Left ventricle myocardium superior (tissue), 1 donor: ENCODE results near the gene LRRFIP1. TPM values are rescaled to one million over a fixed set of nuclear protein-coding genes. Genes with fewer than 3 reads are reported as not detected.

ENCODE experiments used
- ATAC-seq: fragments of 200-7000 bp; cut with Tn5 transposase; one replicate; pipeline ENCODE4 v1.9.1; 2020; ENCODE audit warnings: mild to moderate bottlenecking, moderate library complexity
- DNase-seq: peaks from one replicate; pipeline ENCODE4 v3.0.0-alpha.2; 2020
- intact Hi-C: fragments of 100-400 bp; cut with micrococcal nuclease; formaldehyde crosslinking; loops from one replicate; pipeline ENCODE4 v1.11.0; 2022
- total RNA-seq: library from RNA; stranded (reverse); fragmentation: NEBNext Ultra II Directional; extraction: Animal tissue kit (Norgen Biotek cat#: 25700); gene quantifications from one replicate; pipeline ENCODE4 v1.2.1, GENCODE V29; 2021
- donor health status: DM: no; HTN: yes; CAD: no; lungs with severe emphysema.

Gene LRRFIP1
- total RNA-seq, 1 donor from 2014 or later: 101 TPM

GRCh38 chr2:237692601-237693290 is 65.4 kb downstream of the LRRFIP1 start:
- intact Hi-C loops: no loop called here
- no peak for ATAC-seq

GRCh38 chr2:237693291-237693994 is 66.1 kb downstream of the LRRFIP1 start:
- no peak for ATAC-seq
- intact Hi-C loops: no loop called here

More at GRCh38 chr2:237692601-237693290, 65.4 kb downstream of the LRRFIP1 start:
- DNase-seq: peak; percentile 49

GRCh38 chr2:237694415-237695194 is 67.2 kb downstream of the LRRFIP1 start:
- ATAC-seq (peak; percentile 0), DNase-seq (no peak)
- intact Hi-C loops: no loop called here

More at GRCh38 chr2:237693291-237693994, 66.1 kb downstream of the LRRFIP1 start:
- DNase-seq: no peak

GRCh38 chr2:237695201-237695780 is 67.9 kb downstream of the LRRFIP1 start:
- DNase-seq (no peak), ATAC-seq (no peak)
- intact Hi-C loops: no loop called here

- peak; percentile 56 for DNase-seq
- intact Hi-C loops: no loop called here
- ATAC-seq: peak; percentile 10
These were observed 69.1 kb downstream of the LRRFIP1 start for GRCh38 chr2:237696461-237696860.

DNA sequence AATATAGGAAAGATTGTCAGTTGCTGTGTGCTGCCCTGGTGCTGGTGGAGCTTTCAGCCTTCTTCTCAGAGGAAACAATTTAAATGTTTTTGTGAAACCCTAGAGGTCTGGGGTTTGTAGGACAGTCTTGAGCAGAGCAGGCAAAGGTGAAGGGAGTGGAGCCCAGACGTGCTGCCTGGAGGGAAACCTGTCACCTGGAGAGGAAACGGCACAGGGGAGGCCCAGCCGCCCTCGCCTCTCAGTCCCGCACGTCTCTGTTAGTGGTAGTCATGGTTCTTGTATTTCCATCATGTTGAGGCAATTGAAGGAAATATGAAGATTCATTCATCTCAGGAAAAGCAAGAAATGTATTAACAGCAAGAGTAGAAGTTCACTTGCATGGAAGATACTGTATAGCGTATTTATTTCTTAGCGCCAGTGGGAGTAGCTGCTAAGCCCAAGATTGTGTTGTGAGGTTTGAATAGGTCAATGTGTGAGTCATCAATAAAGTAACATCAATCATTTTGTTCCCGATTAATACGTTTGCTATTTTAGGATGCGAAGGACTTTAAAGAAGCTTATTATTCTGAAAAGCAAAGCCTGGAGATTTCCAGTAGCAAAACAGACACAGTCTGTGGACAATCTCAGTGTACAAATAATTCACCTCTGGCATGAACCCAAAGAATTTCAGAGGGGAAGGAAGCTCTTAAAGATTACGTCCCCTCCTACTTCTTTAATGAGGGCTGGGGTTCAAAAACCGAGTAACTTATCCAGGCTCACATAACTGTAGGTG is 70.4 kb downstream of the LRRFIP1 start:
- DNase-seq (no peak), ATAC-seq (no peak)
- intact Hi-C loops: no loop called here

GRCh38 chr2:237698358-237698694 is 70.9 kb downstream of the LRRFIP1 start:
- intact Hi-C loops: no loop called here
- ATAC-seq (no peak), DNase-seq (no peak)

DNA sequence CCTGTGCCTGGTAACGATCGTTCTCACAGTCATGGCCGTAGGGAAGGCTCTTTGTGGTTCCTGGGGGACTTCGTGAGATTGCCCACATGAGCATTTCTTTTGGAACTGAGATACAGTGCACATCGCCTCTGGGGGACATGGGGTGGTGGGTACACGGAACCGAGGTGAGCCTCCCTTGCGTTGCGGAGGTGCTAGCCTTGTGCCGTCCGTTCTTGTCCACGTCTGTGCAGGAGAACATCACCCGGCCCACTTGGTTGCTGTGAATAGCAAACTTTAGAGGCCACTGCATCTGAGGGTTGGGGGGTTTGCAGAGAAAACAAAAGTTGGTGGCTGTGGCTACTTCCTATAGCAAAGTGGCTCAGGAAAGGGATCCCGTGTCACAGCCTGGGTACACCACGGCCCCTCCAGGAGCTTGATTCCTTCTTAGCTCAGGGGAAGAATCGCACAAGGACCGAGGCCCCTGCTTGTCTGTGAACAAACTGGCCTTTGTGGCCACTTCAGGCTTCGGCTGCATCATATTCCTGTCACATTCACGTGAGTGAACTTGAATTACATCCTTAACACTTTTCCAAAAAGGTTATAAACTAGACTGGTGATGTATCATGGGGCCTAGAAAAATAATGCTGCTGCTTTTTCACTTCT is 72.6 kb downstream of the LRRFIP1 start:
- no peak for DNase-seq
- intact Hi-C loops: no loop called here
- ATAC-seq: no peak

GRCh38 chr2:237700512-237701032 is 73.2 kb downstream of the LRRFIP1 start:
- peak; percentile 62 for ATAC-seq
- peak; percentile 84 for DNase-seq
- intact Hi-C loops: no loop called here

DNA sequence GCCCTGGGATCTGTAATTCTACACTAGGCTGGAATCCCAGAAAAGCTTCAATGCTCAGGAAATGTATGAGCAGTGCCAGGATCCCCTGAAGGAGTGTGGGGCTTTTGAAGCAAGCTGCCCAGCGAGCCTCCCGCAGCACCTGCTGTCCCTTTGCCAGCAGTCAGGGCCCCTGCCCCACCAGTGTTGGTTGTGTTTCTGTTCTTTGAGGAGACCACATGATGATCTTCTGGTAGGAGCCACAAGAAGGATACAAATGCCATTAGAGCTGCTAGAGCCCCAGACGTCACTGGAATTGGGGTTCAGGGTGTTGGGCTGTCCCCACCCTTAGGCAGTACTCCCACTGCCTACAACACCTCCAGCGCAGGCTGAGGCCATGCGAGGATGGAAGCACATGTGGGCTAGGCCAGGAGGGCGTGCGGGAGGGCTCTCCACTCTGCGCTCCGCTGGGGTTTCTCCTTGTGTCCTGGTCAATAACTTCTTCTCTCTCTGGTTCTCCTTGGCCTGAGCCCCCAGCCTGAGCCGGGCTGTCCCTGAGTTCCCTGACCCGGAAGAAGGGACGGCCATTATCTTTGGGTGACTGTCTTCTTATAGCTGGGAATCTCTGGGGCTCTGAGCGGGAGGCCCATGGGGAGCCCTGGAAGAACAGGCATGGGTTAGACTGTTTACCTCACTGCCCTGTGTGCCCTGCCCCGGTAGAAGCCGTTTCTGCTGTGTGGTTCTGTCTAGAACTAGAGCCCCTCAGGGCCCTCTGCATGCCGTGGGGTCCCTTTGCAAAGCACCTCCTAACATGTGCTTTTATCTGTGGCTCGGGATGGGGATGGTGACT is 73.9 kb downstream of the LRRFIP1 start:
- no peak for ATAC-seq
- intact Hi-C loops: no loop called here
- no peak for DNase-seq

- intact Hi-C loops: no loop called here
- DNase-seq (no peak), ATAC-seq (no peak)
These were observed 74.5 kb downstream of the LRRFIP1 start for GRCh38 chr2:237701859-237702390.

DNA sequence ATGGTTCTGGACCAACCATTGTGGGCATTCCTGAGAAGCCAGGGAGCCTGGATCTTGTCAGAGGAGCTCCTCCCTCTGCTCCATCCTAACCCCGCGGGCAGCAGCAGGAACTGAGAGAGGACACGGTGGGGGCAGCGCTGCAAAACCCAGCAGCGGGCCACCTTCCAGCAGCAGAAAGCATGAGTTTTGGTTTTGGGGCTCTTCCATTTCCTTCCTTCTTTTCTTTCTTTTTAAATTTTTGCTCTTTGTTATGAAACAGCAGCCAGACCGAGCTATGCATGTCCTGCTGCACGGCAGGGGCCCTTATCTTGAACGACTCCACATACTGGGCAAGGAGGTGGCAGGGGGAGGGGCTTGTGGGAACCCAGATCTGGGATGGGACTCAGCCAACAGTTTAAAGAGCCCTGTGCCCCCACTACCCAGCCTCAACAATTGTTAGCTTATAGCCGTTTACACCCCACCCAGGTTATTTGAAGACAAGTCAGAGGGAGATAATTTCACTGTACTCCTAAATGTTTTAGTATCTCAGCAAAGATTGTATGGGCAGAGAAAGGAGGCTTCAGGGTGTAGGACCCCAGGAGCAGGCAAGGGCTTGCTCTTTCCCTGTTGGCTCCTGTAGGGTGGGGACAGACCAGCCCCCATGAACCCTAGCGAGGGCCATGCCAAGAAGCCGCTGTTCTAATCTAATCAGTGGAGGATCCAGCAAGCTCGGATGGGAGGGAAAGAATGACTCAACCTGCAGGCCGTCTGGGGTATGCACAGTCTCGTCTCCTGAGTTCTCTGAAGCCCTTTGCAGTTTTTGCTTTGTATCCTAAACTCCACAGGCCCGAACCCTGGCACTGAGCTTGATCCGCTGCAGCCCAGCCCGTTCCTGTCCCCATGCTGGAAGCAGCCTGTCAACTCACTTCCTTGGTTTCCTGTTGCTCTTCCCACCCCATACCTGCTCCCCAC is 75.3 kb downstream of the LRRFIP1 start:
- ATAC-seq (peak; percentile 61), DNase-seq (peak; percentile 74)
- intact Hi-C loops: no loop called here

DNA sequence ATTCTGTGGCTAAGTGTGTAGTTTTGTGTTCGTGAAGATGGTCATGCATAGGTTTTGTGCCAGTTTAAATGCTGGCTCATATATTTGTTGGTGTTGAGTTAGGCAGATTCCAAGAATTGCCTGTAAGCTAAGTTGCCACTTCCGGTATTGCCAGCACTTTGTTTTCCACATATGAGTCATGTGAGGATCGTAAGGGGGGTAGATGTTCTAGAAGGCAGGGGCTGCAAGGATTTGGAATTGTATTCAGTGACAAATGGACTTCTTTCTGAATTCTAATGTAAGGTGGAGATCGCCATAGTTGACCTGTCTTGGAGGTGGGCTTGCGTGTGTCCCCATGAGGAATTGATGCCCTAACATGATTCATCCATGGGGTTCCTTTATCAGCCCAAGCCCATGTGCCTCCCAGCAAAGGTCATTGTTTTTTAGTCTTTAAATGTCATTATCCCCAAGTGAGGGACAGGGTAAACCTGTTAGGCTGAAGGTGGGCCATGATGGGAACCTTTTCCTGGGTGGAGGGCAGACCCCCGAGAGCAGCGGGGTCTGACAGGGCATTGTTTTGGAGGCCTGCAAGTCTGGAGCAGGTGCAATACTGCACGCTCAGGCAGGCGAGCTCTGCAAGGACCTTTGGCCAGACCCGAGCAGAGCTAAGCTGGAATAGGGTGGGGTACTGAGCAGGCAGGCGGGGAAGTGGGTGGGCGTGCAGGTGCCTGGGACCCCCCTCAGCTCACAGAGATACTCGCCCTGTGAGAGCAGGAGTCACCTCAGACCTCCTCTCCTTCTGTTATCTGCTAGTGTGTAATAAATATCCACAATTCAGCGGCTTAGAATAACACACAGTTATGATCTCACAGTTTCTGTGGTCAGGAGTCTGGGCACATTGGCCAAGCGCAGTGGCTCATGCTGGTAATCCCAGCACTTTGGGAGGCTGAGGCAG is 77.4 kb downstream of the LRRFIP1 start:
- ATAC-seq: no peak
- no peak for DNase-seq
- intact Hi-C loops: no loop called here

DNA sequence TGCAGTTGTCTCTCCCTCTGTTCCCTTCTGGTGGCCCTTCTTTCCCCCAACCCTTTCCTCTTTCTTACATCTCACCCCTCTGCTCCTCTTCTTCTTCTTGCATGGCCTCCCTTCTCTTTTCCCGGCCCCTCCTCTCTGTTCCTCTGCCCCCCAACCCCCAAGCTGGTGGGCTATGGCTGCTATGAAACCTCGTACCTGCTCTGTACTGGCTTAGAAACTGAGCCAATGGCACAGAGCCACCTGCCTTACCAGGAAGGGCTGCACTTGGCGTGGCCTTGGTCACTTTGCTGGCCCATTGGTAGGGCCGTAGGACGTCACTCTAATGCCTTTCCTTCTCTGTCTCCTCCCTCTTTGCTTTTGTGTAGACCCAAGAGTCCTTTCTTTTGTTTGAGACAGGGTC is 78.9 kb downstream of the LRRFIP1 start:
- ATAC-seq: no peak
- intact Hi-C loops: no loop called here

DNA sequence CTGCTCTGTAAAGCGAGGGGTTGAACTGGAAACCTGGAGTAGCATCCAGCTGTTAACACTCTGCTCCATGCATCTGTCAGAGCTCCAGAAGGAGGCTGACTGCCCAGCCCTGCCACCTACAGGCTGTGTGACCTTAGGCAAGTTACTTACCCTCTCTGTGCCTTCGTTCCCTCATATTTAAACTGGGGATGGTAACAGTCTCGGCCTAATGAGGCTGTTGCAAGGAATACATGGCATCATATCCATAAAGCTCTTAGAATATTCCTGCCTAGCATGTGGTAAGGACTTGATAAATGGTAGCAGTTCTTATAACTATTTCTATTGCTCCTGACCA is 80.6 kb downstream of the LRRFIP1 start:
- DNase-seq (no peak), ATAC-seq (no peak)
- intact Hi-C loops: no loop called here

More for the DNA sequence above, 78.9 kb downstream of the LRRFIP1 start:
- DNase-seq: no peak
